Fibroblast of peridontal ligament (primary cell): ENCODE measurements around the gene TRAF2.
A peak's percentile ranks its signal among the peaks of the same experiment; 100 is the strongest.

Experiments
- DNase-seq: peaks from one replicate; pipeline ENCODE4 v3.0.0-alpha.2; 2010; ENCODE audit errors: extremely low read depth

TRAF2 gene

DNA sequence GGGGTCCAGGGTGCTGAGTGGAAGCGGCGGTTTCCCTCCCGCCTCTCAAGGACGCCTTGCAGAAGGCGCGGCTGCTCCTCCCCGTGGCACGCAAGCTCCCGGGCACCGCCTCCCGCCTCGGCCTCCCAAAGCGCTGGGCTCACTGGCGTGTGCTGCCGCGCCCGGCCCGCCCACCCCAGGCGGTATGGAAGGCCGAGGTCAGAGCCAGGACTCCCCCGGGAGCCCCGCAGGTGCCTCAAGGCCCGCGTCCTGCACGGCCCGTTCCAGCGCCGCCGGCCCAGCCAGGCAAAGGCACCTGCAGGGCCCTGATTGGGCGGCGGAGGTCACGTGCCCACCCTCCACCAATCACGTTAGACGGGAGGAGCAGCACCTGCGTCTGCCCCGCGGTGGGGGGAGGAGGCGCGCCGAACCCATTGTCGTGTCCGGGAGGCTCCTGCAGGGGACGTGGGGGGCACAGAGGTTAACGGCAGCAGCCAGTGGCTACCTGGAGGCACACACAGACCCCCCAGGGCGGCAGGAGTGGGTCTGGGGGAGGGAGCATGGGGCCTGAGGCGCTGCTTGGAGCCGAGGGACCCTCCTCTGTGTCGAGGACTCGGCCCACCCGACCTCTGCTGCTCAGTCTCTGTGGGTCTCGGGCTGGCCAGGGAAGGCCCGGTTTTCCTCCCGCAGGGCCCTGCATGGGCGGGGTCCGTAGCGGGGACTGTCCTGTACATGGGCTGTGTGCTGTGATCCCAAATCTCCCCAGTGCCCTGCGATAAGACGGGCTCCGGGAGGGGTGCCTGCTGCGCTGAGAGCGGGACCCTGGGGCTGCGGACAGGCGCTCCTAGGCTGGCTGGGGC lies 63.7 kb downstream of the TRAF2 start:
- peak; percentile 59 for DNase-seq

DNA sequence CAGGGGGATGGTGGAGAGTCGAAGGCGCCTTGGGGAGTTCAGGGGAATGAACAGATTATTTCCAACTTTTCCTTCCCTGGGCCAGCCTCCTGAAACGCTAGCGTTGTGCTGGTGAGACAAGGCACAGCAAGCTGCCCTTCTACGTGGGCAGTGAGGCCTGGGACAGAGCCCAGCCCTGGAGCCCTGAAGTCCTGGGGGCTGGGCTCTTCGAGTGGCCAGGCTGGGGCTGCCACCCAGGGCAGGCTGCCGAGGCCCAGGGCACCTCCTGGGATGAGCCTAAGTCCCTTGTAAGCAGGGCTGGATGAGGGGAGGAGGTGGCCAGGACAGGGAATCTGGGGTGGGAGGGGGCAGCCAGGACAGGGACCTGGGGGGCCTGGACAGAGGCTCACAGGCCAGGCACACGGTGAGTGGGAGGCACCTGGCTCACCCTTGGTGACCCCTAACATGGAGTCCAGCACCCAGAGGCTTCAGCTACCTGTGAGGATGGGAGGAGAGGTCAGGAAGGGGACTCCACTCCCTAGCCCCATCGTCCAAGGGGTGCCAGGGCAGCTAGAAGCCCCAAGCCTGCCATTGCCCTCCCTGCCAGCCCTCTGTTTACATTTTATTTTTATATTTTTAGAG lies 64.5 kb downstream of the TRAF2 start:
- DNase-seq = no peak

DNA sequence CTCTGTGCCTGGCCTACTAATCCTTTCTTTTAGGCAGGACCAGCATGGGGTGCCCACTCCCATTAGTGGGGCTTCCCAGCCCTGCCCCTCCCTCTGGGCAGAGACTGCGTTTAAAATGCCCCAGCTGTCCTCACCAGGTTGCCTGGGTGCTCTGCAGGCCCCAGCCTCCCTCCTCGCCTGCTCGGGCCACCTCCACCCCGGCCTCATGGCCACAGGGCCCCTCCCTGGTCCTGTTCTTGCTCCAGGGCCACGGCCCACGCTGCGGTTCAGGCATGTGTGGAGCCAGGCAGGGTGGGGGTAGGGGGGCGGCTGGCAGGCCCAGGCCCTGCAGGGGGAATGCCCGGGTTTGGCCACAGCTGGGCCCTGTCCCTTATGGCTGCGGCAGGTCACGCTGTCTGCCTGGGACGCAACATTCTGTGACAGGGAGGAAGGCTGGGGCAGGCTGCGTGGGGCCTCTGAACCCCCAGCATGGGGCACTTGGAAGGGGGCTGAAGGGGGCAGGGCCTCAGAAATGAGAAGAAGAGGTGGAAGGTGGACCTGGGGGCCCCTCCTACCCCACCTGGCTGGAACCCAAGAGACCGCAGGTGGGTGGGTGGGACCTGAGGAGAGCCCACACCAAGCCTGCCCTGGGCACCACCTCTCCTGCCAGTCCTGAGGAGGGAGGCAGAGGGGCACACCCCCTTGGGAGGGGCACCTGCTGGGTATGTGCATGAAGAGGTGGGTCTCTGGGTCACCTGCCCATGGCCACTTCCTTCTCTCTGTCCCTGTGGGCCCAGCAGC lies 65.4 kb downstream of the TRAF2 start, which contains the start of gene LCN12:
Gene LCN12, plus strand, starts transcription at position 733 of the 780 bp plus-strand sequence. CDS start 55 bp downstream, outside the sequence.
- no peak for DNase-seq

DNA sequence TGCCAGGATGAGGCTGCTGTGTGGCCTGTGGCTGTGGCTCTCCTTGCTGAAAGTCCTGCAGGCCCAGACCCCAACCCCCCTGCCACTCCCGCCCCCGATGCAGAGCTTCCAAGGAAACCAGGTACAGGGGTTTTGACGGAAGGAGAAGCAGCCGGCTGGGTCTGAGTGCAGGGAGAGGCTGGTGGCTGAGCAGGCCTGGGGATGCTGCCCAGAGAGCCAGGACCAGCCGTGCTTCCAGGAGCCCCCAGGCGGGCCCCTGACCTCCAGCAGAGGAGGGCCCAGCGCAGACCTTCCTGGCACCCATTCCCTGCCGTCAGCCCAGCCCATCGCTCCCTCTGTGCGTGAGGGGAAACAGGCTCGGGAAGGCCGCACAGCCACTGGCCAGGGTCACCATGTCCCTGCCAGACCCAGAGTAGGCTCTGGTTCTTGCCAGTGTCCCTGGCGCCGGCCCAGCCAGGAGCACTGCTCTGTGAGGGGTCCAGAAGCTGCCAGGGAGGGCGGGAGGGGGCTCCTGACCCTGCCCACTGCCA lies 66.1 kb downstream of the TRAF2 start:
- DNase-seq = no peak

DNA sequence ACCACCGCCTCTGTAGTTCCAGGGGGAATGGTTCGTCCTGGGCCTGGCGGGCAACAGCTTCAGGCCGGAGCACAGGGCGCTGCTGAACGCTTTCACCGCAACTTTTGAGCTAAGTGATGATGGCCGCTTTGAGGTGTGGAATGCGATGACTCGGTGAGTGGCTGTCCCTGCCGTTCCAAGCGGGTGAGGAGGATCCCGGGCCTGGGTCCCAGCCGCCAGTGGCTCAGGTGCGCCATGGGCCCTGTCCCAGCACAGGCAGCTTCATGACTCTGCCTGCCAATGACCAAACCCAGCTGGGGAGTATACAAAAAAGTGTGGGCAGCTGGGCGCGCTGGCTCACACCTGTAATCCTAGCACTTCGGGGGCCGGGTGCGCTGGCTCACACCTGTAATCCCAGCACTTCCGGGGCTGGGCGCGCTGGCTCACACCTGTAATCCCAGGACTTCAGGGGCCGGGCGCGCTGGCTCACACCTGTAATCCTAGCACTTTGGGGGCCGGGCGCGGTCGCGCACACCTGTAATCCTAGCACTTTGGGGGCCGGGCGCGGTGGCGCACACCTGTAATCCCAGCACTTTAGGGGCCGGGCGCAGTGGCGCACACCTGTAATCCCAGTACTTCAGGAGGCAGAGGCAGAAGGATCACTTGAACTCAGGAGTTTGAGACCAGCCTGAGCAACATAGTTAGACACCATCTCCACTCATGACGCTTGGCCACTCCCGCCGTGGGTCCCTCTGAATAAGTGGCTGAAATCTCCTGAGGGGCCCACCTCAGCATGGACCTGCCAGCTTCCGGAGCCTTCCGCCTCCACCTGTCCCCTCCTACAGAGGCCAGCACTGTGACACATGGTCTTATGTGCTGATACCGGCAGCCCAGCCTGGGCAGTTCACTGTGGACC lies 66.8 kb downstream of the TRAF2 start:
- no peak for DNase-seq

DNA sequence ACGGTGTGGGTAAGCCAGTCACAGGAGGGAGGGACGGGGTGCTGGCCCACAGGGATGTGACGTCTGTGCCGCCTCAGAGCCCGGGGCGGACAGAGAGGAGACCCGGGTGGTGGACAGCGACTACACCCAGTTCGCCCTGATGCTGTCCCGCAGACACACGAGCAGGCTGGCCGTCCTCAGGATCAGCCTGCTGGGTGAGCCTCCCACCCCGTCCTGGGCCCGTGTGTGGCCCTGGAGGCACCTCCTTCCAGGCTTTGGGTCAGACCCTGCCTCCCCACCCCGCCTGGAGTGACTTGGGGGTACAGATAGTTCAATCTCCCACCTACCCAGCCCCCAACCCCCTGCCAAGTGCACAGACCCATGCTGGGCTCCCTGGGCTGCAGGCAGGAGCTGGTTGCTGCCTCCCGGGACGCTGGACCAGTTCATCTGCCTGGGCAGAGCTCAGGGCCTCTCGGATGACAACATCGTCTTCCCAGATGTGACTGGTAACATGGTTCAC lies 67.5 kb downstream of the TRAF2 start:
- no peak for DNase-seq

DNA sequence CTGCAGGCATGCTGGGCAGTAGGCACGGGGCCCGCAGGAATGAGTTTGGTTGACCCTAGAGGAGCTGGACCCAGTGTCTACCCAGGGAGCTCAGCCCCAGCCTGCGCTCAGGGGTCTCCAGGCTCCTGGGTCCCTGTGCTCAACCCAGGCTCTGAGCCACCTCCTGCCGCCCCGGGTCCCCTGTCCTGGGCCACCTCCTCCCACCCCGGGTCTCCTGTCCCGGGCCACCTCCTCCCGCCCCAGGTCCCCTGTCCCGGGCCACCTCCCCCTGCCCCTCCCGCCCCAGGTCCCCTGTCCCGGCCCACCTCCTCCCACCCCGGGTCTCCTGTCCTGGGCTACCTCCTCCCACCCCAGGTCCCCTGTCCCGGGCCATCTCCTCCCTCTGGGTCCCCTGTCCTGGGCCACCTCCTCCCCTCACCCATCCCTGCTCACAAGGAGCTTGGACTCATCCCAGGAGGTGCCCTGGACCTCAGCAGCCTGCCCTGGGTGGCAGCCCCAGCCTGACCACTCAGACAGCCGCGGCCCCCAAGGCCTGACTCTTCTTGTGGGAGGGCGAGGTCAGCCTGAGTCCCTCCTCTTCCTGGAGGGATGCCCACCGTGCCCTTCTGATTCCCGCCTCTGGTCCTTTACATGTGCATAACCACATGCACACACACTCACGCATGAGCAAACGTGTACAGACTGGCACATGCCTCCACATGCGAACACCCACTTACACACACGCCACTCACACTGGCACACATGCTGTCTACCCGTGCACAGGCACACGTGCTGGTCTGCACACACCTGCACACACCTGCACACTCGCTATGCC lies 68.2 kb downstream of the TRAF2 start:
- DNase-seq = no peak

DNA sequence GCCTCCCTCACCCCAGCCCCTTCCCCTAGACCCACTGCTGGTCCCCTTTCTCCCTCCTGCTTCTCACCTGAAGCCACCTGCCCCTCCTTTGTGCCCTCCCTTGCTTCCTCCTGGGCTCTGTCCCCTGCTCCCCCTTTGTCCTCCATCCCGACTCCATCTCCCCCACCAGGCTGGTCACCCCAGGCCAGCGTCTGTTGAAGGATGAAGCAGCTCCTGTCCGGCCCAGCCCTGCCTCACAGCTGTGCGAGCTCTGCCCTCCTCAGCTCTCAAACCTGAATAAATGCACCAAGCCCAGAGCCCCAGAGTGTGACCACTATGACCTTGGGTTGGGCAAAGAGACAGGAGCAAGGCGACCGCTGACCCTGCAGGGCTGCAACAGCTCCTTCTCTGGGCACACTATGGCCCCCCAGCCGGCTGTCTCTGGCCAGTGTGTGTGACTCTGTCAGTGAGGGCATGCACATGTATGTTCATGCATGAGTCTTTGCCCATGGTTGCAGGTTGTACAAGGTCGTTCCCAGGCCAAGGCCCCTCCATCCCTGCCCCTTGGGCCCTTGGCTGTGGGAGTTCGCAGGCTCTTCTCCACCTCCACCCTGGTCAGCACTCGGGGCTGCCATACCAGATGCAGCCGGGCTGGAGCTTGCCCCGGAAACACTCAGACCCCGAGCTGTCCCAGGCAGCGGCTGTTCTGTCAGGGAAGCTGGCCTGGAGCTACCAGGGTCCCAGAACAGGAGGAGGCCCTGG lies 69.1 kb downstream of the TRAF2 start:
- DNase-seq = no peak

DNA sequence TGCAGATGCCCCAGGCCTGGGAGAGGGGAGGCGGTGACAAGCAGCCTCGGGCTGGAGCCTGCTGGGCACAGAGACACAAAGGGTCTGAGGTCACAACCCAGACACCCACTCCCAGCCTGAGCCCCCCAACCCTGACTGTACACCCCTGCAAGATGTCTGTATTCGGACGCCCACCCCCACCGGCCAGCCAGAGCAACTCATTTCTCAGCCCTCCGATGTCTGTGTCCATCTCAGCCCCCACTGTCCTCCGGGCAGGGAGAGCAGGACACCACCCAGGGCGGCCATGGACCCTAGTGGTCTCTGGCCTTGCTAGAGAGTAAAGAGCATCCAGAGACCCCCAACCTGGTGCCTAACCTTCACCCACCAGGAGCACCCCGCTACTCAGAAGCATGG lies 69.6 kb downstream of the TRAF2 start:
- DNase-seq = no peak

DNA sequence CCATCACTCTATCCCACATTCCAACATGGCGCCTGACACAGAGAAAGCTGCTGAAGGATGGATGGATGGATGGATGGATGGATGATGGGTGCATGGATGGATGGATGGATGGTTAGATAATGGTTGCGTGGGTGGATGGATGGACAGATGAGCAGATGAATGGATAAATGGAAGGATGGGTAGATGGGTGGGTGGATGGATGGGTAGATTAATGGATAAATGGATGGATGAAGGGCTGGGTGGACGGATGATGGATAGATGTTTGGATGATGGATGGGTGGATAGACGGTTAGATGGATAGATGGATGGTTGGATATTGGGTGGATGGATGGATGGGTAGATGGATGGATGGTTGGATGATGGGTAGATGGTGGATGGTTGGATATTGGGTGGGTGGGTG lies 70.3 kb downstream of the TRAF2 start:
- no peak for DNase-seq

DNA sequence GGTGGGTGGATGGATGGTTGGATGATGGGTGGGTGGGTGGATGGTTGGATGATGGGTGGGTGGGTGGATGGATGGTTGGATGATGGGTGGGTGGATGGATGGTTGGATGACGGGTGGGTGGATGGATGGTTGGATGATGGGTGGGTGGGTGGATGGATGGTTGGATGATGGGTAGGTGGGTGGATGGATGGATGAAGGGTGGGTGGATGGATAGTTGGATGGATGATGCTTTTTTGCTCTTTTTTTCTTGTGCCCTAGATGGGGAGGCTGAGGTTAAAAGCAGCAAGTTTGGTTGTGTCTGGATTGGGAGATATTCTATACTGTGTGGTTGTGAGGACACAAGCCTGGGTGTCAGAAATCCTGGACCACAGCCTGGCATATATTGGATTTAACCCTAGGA lies 71.1 kb downstream of the TRAF2 start:
- DNase-seq = no peak

DNA sequence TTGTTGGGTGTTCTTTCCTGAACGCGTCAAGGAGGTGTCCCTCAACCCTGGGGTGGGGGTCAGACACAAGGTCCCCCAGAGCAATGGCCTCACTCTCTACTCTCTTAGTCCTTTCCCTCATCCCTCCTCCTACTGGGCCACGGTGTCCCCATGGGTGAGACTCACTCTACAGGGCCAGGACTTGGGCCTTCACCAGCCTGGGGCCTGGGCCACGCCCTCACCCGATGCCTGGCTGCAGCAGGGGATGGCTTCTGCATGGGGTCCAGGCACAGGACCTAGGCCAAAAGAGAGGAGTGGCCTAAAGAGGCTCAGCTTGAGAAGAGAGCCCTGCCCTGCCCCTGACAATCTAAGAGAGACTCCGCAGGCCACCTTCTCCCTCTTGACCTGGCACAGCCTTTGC lies 71.6 kb downstream of the TRAF2 start:
- DNase-seq = no peak

DNA sequence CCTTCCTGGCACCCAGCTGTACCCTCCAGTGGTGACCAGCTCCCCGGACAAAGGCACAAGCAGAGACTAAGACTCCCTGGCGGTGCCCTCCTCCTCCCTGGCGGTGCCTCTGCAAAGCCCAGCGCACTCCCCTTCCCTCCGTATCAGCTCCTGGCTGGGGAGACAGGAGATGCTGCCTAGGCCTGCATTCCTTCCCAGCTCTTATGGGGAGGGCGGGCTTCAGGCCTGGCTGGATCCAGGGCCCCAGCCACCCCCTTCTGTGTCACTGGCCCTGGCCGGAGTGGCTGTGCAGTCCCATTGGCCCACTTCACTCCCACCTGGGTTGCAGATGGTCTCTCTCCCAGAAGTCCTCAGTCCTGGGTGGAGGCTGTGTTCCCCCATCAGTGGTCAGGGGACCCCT lies 72.2 kb downstream of the TRAF2 start:
- DNase-seq = no peak

DNA sequence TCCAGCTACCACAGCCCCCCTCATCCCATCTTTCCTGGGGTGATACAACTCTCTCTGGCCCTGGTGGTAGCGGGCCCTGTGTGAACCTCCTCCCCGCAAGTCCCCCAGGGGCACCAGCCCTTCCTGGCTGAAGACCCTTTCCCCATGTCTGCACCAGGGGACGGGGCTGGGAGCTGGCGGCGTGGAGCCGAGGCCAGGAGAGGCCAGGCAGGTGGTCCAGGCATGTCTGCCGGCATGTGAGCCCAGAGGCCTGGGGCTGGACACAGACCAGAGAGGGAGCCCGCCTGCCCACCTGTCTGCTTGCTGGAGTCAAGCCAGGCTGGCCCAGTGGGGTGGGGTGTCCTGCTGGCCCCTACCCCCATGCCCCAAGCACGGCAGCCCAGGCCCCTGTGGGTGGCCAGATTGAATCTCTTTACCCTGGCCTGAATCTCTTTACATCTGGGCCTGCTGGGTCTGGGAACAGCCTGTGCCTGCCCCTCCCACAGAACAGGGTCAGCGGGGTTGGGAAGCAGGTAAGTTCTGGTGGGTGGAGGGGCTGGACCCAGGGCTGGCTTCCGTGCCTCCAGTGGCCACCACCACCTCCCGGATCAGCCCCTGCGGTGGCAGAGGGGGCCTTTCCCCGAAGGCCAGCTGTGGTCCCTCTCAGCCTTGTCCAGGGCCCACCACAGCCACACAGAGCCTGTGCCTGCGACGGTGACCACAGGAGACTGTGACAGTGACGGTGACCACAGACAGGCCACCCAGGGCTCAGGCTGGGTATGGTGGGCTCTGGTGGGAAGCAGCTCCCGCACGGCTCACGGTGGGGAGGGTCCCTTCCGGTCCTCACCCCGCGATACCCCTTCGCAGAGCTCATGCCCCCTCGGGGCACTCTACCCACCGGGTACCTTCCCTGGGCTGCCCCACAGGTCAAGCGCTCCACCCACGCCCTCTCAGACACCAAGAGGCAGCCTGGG lies 72.9 kb downstream of the TRAF2 start:
- DNase-seq = no peak

DNA sequence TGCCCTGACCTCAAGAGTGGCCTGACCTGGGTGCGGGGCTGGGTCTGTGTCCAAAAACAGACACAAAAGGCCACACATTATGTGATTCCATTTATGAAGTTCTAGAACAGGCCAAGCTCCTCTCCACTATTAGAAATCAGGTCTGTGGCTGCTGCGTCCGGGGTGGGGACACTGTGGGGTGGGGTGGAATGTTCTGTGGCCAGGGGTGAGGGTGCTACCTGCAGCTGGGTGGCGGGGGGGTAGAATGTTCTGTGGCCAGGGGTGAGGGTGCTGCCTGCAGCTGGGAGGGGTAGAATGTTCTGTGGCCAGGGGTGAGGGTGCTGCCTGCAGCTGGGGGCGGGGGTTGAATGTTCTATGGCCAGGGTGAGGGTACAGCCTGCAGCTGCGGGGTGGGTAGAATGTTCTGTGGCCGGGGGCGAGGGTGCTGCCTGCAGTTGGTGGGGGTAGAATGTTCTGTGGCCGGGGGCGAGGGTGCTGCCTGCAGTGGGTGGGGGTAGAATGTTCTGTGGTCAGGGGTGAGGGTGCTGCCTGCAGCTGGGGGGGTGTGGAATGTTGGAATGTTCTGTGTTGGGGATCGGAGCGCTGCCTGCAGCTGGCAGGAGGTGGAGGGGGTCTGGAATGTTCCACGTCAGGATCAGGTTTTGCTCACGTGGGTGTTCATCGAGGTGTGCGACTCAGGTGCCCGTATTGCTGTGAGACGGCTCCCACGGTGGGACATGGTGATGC lies 74.1 kb downstream of the TRAF2 start:
- no peak for DNase-seq

DNA sequence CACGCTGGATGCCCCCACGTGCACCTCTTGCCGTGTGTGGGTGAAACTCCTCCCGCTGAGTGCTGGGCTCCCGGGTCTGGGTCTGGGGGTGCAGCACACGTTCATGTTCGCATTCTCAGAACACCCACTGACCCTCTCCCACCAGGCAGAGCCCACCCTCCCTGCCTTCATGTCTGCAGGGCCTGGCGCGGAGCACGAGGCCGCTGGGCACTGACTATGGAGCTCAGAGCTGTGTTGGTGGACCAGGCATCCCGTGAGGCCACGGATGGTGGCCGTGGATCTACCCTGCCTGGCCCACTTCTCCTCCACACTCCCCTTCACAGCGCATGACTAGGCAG lies 74.6 kb downstream of the TRAF2 start:
- no peak for DNase-seq

DNA sequence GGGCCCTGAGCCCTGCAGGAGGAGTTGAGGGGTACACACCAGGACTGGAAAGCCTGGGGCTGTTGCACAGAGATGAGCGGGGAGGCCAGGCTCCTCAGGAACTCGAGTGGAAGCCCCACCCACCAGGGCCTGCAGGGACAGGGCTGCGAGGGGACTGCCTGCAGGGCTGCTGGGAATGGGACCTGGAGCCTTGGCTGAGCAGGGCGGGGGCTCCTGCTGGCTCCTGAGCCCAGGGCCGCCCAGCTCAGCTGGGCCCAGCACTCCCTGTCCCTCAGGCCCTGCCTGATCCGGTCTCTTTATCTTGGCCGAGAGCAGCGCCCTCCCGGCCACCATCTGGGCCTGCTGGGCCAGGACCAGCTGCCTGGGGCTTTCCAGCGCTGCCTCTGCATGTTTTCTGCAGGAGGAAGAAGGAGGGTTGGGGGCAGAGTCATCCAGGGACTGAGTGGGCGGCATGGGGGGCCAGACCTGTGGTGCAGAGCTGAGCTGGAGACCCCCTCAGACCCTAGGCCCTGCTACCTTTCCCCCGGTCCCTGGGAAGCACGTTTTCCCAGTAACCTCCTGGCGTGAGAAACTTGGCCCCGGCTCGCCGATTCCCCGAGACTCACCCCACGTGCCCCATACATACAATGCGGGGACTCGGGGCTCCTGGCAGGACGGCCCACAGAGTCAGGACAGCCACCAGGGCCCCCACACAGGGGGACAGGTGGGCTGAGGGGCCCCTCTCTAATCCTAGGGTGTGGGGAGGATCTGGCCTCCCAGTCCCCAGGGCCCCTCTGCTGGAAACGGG lies 75.2 kb downstream of the TRAF2 start:
- DNase-seq = no peak
